HG02884 (cell line): ENCODE data around the gene CHSY3.
"Not testable (repeated sequence)": the region's sequence is repeated elsewhere in the genome, so short reads cannot be mapped to it uniquely, and the experiment has no call there.

Source experiments
- ATAC-seq: cut with Tn5 transposase; IDR thresholded peaks from one replicate; pipeline ENCODE4 v1.9.1; 2021; ENCODE audit warnings: mild to moderate bottlenecking, moderate library complexity; ENCODE audit not compliant: unreplicated experiment

Gene CHSY3

DNA sequence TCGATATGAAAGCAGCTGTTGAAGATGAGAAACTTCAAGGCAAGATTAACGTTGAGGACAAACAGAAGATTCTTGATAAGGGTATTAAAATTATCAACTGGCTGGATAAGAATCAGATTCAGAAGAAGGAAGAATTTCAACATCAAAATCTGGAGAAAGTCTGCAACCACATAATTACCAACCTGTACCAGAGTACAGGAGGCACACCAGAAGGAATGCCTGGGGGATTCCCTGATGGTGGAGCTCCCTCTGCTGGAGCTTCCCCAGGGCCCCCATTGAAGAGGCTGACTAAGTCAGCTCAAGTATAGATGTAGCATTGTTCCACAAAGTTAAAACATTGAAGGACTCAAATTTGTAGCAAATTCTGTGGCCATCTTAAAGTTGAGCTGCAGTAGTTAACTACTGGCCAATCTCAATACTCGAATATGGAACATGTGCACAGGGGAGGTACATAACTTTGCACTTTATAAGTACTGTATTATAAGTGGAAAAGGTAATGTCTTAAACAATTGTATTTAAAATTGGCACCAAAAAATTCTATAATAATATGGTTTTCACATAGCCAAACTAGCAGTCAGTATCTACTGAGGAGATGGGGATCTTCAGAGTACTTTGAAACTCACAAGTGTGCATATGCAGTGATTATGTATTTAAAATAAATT, 237.5 kb downstream of the CHSY3 start:
- ATAC-seq, result peak; percentile 79

DNA sequence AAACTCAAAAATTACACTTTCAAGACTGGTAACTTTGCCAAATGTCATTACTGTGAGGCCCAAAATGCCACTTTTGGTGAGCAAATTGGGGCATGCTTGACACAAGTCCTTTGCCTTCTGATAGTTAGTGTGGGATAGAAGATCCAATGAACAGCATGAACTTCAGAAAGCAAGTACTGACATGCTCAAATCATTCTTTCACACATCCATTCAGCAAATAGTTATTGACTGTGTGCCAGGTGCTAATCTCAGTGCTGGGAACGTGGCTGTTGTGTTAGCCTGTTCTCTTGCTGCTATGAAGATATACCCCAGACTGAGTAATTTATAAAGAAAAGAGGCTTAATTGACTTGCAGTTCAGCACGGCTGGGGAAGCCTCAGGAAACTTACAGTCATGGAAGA, 247.0 kb downstream of the CHSY3 start:
- ATAC-seq, result no peak

DNA sequence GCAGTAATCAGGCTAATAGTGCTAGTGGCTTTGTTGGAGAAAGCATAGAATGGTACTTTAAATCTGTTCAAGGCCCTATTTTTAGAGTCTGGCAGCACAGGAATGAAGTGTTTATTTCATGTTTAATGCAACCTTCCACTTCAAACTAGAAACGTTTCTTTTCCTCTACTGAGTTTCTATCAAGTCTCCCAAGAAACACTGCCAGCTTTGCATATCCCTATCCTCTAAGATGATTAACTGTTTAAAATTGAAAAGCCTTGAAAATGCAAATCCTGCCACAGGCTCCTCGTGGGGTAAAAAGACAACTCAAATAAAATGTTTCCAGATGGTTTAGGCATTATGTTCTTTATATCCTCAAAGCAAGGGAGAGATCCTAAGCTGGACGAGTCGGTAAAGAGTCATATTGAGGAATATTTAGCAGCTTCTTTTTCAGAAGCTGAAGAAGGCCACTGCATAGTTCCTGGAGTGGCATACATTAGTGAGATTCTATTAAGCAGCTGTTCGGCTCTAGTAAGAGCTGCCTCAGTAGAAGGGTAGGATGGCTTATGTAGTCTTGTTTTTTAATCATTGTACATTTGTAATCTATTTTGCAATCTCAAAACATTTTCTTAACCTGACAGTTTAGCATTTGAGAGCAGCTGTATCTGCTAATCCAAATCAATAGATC, 251.2 kb downstream of the CHSY3 start:
- ATAC-seq, result no peak

DNA sequence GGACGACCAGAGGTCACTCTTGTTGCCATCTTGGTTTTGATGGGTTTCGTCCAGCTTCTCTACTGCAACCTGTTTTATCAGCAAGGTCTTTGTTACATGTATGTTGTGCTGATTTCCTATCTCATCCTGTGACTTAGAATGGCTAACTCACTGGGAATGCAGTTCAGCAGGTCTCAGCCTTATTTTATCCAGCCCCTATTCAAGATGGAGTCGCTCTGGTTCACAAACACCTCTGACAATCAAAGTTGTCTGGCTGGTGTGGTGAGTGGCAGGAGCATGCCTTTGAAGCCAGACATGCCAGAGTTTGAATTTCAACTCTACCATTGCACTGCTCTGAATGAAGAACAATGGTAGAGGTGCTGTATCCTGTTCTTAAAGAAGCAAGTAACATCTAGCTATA, 253.8 kb downstream of the CHSY3 start:
- no peak for ATAC-seq

DNA sequence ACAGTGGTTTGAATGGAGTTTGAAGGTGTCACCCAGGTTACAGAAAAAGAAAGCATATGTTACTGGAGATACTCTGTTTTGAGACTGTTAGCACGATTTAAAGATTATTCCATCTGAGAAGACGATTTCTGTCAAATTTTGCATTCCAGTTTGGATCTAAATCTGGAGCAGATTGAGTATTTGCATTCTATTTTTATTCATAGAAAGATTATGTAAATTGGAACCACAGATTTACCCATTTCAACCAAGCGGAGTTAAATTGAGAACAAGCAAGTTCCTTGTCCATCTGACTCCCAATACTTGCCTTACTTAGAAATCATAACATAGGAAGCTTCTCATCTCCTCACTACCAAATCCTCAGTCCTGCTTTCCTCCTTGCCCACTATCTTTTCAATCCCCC, 255.7 kb downstream of the CHSY3 start:
- no peak for ATAC-seq

DNA sequence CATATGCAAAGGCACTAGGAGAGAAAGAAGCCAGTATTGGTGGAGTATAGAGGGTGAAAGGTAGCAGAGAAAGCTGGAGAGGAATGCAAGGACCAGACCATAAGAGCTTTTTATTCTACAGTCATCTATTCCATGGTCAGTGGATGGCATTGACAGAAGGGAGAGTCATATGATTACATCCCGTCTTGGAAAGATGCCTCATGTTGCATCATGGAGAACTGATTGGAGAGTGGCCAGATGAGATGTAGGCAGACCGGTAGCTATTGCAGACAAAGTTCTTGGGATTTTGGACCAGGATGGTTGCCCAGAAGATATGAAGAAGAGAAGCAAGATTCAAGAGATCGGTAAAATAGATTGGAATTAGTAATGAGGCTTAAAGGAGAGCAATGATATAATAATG, 260.7 kb downstream of the CHSY3 start:
- ATAC-seq, result no peak

DNA sequence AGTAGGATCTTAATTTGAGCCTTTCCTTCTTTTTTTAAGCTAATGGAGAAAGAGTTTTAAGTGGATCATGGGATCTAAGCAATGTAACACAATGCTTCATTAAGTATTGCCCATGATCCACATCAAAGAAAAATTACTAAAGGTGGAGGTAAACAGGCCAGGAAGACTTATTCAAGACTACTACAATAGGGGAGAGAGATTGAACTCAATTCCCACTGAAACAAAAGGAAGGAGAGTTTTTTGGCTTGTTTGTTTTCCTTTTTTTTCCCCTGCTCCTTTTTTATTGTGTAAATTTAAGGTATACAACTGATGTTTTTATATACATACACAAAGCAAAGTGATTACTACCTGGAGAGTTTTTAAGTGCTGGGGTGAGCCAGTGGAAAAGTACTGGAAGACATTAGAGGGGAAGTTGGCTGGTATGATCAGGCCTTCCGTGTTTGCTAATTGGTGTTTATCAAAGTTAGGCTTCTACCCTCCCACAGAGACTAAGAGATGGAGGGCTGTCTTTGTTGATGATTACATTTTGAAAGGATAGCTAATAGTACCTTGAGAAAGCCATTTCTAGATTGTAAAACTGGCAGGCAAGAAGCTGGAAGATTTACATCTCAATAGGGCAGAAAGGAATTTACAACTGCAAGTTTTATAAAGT, 262.7 kb downstream of the CHSY3 start:
- ATAC-seq, result no peak

DNA sequence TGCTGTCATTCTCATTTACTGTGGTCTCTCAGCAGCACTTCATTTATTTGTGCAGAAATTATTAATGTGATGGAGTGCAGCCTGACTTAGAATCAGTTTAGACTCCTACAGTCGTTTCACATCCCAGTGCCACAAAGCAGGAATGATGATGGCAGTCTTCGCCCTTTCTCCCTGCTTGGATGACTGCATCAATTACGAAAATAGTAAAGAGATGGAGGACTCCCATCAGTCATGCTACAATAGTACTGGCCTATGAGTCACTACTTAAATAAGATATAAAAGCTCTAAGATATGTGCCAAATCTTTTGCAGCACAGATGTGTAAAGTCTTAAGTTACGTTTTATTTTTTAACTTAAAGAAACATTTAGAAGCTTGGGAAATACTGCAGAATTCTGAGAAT, 263.9 kb downstream of the CHSY3 start:
- no peak for ATAC-seq

DNA sequence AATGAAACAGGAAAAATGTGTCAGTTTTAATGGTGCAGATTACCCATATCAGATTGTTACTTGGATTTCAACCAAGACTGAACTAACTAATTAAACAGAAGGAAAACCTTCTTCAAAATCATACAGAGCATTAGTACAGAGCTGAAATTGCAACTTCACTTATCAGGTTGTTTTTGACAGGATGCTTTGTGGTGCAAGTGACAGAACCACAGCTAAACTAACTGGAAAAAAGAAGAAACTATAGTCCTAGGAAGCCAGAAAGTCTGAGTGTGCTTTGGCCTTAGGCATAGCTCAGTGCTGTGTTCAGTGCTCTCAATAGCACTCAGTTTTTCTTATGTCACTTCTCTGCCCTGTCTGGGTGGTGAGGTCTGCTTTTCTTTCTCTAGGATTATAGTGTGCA, 267.4 kb downstream of the CHSY3 start:
- ATAC-seq, result no peak

DNA sequence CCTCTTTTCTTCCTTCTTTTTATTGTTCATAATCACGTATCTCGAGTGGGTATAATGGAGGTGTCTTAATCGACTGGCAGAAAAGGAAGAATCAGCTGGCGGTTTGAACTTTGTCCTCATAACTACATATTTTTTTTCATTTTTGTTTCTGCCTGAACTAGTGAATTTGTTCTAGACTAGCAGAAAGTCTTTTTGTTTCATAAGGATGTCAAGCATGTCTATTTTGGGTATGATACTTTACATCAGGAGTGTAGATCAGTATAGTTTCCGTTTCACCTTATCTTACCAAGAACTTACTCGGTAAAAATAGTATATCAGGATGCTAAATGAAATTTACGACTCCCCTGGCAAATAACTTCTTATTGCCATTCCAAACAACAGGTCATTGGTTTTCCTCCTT, 278.9 kb downstream of the CHSY3 start:
- no peak for ATAC-seq

DNA sequence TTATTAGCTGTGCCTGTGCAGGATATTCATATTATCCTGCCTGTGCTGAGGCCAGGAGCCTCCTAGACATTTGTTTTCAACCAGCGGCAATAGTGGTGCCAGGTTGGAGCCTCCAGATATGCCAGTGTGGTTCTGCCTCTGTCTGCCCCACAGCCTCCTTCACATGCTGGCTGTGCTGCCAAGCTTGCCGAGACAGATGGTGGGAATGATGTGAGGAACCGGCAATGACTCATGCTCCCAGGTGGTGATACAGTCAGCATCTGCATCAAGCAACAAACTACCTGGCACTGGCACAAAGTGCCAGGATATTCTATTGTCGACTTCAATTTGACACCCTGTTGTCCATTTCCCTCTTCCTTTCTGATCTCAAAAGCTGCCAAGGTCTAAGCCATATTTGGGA, 285.7 kb downstream of the CHSY3 start:
- ATAC-seq, result no peak

DNA sequence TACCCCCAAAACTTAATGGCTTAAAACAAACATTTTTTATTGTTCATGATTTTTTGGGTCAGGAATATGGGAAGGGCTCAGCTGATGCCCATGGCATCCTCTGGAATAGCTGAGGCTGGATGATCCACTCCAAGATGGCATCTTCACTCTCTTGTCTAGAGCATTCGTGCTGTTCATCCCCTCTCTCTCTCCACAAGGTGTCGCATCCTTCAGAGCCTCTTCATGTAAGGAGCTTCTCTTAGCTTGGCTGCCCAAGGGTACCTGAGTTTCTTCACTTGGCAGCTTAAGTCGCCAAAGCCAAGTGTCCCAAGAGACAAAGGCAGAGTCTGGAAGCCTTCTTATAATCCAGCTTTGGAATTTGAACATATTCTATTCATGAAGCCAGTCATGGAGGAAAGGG, 294.7 kb downstream of the CHSY3 start:
- peak; percentile 72 for ATAC-seq

DNA sequence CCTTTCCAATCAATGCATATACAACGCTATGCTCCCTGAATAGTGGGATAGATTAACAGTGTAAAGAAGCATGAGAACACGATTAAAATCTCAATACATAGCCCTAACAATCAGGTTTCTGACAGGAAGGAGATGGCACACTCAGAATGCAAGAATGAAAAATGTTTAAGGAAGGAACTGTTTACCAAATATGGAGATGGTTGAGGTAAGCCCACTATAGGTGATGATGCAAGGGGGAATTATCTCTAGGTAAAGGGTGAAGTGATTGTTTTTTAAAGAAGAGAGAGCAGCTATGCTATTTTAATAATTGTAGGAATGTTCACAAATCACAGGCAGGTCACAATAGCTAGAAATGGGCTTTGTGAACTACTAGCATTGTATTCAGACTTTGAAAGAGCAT, 302.4 kb downstream of the CHSY3 start:
- no peak for ATAC-seq

DNA sequence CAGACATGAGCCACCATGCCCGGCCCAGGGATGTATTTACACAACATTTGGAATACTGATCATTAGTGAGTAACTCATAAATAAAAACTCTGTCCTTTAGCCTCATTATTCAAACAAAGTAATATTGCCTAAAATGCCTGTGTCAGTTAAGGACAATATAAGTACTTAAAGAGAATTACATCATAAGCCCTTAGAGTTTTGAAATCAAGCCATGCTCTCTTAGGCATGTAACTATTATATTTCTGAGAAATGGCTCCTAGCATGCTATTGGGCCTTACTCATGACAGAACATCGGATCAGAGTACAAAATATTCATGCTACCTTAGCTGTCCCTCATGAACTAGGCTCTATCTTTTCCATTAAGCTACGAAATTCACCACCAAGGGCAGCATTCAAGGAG, 309.3 kb downstream of the CHSY3 start:
- ATAC-seq, result no peak

DNA sequence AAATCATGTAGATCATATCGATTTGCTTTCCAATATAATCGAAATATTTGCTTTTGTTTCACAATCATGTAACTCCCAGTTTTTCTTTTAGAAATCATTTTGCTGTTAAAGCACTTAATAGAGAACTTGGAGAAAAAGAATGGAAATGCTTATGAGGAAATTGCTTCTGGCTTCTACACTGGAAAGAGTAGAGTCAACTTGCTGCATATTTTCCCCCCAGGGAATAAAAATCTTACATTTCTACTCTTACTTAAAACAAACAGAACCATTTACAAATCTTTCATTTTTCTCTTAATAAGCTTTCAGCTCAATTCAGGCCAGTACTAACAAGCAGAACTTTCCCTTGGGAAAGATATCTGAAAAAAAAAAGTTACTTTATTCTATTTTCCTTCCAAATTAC, 312.0 kb downstream of the CHSY3 start:
- no peak for ATAC-seq

DNA sequence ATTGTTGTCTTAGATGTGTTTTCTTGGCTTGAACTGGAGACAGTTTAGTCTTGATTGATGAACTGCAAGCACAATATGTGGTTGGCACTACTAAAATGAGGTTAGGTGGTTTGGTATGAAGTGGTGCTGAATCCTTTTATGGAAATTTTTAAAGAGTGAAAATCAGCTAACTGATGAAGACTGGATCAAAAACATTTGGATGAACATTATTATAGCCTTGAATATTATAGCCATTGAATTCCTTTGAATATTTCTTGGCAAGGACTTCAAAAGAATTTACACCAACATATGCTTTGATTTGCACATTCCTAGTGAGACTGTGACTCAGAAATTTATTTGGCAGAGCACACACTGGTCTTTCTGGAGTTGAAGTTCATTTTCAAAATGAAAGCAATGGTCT, 318.3 kb downstream of the CHSY3 start:
- no peak for ATAC-seq

DNA sequence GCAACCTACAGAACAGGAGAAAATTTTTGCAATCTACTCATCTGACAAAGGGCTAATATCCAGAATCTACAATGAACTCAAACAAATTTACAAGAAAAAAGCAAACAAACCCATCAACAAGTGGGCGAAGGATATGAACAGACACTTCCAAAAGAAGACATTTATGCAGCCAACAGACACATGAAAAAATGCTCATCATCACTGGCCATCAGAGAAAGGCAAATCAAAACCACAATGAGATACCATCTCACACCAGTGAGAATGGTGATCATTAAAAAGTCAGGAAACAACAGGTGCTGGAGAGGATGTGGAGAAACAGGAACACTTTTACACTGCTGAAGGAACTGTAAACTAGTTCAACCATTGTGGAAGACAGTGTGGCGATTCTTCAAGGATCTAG, 322.3 kb downstream of the CHSY3 start:
- not testable (repeated sequence) for ATAC-seq

DNA sequence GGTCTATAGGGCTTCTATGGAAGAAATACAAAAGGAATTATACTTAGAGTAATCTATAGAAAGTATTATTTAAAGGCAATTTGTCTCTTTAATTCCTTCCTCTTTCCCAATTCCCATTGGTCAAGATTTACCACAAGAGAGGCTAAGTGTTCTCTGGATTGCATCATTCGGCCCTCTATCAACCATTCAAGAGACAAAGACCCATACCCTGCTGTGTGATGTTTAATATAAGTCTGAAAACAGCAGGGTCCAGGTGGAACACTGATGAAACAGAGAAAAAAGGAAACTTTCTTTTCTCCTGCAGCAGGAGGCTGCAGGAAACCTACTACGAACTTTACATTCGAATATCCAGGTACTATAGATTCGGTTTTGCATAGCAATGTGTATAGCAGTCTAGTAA, 323.4 kb downstream of the CHSY3 start:
- ATAC-seq, result no peak

DNA sequence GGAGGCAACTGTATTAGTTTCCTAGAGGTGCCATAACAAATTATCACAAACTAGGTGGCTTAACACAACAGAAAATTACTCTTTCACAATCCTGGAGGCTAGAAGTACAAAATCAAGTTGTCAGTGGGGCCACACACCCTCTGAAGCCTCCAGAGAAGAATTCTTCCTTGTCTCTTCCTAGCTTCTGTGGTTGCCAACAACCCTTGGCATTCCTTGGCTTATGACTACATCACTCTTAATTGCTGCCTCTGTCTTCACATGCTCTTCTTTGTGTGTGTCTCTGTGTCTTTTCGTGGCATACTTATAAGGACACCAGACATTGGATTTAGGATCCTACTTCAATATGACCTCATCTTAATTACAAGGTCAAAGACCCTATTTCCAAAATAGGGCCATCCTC, 327.5 kb downstream of the CHSY3 start:
- ATAC-seq, result no peak

DNA sequence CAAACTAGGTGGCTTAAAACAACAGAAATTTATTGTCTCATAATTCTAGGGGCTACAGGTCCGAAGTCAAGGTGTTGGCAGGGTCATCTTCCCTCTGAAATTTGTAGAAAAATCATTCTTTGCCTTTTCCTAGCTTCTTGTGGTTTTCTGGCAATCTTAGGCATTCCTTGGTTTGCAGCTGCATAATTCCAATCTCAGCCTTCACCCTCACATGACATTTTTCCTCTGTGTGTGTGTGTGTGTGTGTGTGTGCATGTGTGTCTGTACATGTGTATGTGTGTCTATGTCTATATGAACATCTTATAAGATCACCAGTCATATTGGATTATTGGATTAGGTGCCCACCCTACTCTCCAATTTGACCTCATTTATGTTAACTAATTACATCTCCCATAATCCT, 330.6 kb downstream of the CHSY3 start:
- ATAC-seq, result no peak
